ENCODE results near the gene DZIP3.
"Not testable (repeated sequence)": the region's sequence is repeated elsewhere in the genome, so short reads cannot be mapped to it uniquely, and the experiment has no call there.

Gene DZIP3

DNA sequence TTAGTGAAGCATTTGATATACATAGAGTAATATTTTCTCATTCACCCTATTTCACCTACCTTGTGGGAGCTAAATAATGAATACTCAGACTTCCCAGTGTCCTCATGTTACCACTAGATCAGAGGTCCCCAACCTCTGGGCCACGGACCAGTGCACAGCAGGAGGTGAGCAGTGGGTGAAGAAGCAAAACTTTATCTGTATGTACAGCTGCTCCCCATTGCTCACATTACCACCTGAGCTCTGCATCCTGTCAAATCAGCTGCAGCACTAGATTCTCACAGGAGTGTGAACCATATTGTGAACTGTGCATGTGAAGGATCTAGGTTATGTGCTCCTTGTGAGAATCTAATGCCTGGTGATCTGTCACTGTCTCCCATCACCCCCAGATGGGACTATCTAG lies 88.3 kb downstream of the DZIP3 start:
- no peak overlapping the region for H3K9ac ChIP-seq (ENCODE audit: low read length)
- no peak overlapping the region for H3K4me3 ChIP-seq (ENCODE audit: low read depth, low read length)
- H3K27ac ChIP-seq (ENCODE audit: low read depth, low read length): no peak overlapping the region
- H3K4me1 ChIP-seq (ENCODE audit: control insufficient read depth, insufficient read depth, low read length): no peaks in the 10 kb centered on the region
- no peaks in the 10 kb centered on the region for H3K9me3 ChIP-seq (ENCODE audit: control insufficient read depth, insufficient read depth, low read depth, low read length)
- no peaks in the 10 kb centered on the region for H3K27me3 ChIP-seq (ENCODE audit: control insufficient read depth, insufficient read depth, low read length)
- H3K36me3 ChIP-seq (ENCODE audit: control insufficient read depth, insufficient read depth, low read length): peaks cover 21% of the 10 kb centered on the region

- H3K36me3 ChIP-seq (ENCODE audit: control insufficient read depth, insufficient read depth, low read length): peaks cover 62% of the 10 kb centered on the region
- H3K27ac ChIP-seq (ENCODE audit: low read depth, low read length); H3K9ac ChIP-seq (ENCODE audit: low read length); H3K27me3 ChIP-seq (ENCODE audit: control insufficient read depth, insufficient read depth, low read length); H3K4me3 ChIP-seq (ENCODE audit: low read depth, low read length); H3K4me1 ChIP-seq (ENCODE audit: control insufficient read depth, insufficient read depth, low read length); H3K9me3 ChIP-seq (ENCODE audit: control insufficient read depth, insufficient read depth, low read depth, low read length): not testable (repeated sequence)
Measured at GRCh38 chr3:108692286-108692685, 102.8 kb downstream of the DZIP3 start.

- Histone ChIP-seq H3K4me3 (ENCODE audit: low read depth, low read length) (no peak overlapping the region), H3K4me1 (ENCODE audit: control insufficient read depth, insufficient read depth, low read length) (no peaks in the 10 kb centered on the region), H3K9me3 (ENCODE audit: control insufficient read depth, insufficient read depth, low read depth, low read length) (peaks cover 7% of the 10 kb centered on the region; the same call in 1 of the 2 replicates), H3K9ac (ENCODE audit: low read length) (no peak overlapping the region), H3K36me3 (ENCODE audit: control insufficient read depth, insufficient read depth, low read length) (peaks cover 17% of the 10 kb centered on the region), H3K27me3 (ENCODE audit: control insufficient read depth, insufficient read depth, low read length) (no peaks in the 10 kb centered on the region), H3K27ac (ENCODE audit: low read depth, low read length) (no peak overlapping the region)
Measured at GRCh38 chr3:108698461-108698860, 108.9 kb downstream of the DZIP3 start.

DNA sequence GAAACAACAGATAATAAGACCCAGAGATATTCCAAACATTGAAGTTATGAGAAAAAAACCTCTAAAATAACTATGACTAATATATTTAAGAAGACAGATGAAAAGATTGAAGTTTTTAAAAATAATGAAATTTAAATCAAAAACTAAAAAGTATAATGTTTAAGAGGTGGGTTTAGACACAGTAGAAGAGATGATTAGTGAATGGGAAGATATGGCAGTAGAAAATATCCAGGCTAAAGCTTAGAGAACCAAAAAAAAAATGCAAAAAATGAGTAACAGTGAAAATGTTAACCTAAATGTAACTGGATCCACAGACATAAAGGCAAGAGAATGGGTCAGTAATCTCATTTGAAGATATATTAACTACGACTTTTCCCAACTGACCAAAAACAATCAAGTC lies 115.5 kb downstream of the DZIP3 start:
- Histone ChIP-seq H3K27ac (ENCODE audit: low read depth, low read length) (no peak overlapping the region), H3K36me3 (ENCODE audit: control insufficient read depth, insufficient read depth, low read length) (no peaks in the 10 kb centered on the region), H3K4me1 (ENCODE audit: control insufficient read depth, insufficient read depth, low read length) (no peaks in the 10 kb centered on the region), H3K9me3 (ENCODE audit: control insufficient read depth, insufficient read depth, low read depth, low read length) (peaks cover 12% of the 10 kb centered on the region), H3K4me3 (ENCODE audit: low read depth, low read length) (no peak overlapping the region), H3K27me3 (ENCODE audit: control insufficient read depth, insufficient read depth, low read length) (no peaks in the 10 kb centered on the region), H3K9ac (ENCODE audit: low read length) (no peak overlapping the region)

DNA sequence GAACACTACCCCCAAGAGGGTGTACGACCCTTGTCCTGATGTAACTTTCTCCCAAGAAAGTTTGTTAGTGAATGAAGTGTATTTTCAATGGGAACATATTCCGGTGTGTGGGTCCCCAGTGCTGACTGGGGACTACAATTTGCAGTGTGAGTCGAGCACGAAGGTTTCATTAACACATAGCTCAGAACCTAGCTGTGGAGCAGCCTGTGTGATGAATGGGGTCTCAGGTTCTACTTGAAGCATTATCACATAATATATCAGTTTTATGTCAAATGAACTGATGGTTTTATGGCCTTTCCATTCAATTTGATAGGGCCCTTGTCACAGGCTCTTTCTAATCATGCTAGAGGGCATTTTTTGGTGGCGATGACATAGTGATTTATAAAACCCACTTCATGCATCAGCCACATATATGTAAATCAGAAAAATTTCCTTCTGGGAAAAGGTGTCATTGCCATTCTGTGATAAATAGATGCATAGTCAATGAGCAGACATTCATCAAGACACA lies 123.5 kb downstream of the DZIP3 start:
- no peaks in the 10 kb centered on the region for H3K9me3 ChIP-seq (ENCODE audit: control insufficient read depth, insufficient read depth, low read depth, low read length)
- no peak overlapping the region for H3K4me3 ChIP-seq (ENCODE audit: low read depth, low read length)
- H3K9ac ChIP-seq (ENCODE audit: low read length): no peak overlapping the region
- no peaks in the 10 kb centered on the region for H3K4me1 ChIP-seq (ENCODE audit: control insufficient read depth, insufficient read depth, low read length)
- H3K27ac ChIP-seq (ENCODE audit: low read depth, low read length): no peak overlapping the region
- H3K27me3 ChIP-seq (ENCODE audit: control insufficient read depth, insufficient read depth, low read length): no peaks in the 10 kb centered on the region
- no peaks in the 10 kb centered on the region for H3K36me3 ChIP-seq (ENCODE audit: control insufficient read depth, insufficient read depth, low read length)

DNA sequence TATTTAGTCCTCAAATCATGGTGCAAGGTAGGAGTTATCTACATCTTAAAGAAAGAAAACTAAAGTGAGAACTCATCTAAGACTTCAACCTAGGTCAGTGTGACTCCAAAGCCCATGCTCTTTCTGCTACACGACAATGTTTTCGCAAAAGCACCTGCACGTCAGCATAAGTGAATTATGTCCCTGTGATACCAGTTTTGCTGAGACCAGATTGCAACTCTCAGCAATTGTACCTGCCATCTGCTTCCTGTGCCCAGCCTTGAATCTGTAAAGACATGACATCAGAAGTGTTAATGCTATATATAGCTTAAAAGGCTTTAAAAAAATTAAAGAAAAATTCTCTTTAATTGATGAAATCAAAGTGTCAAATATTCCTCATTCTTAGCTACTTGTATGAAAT lies 124.3 kb downstream of the DZIP3 start:
- no peak overlapping the region for H3K4me3 ChIP-seq (ENCODE audit: low read depth, low read length)
- H3K27ac ChIP-seq (ENCODE audit: low read depth, low read length): no peak overlapping the region
- H3K27me3 ChIP-seq (ENCODE audit: control insufficient read depth, insufficient read depth, low read length): no peaks in the 10 kb centered on the region
- no peaks in the 10 kb centered on the region for H3K4me1 ChIP-seq (ENCODE audit: control insufficient read depth, insufficient read depth, low read length)
- H3K9me3 ChIP-seq (ENCODE audit: control insufficient read depth, insufficient read depth, low read depth, low read length): no peaks in the 10 kb centered on the region
- no peak overlapping the region for H3K9ac ChIP-seq (ENCODE audit: low read length)
- H3K36me3 ChIP-seq (ENCODE audit: control insufficient read depth, insufficient read depth, low read length): no peaks in the 10 kb centered on the region

DNA sequence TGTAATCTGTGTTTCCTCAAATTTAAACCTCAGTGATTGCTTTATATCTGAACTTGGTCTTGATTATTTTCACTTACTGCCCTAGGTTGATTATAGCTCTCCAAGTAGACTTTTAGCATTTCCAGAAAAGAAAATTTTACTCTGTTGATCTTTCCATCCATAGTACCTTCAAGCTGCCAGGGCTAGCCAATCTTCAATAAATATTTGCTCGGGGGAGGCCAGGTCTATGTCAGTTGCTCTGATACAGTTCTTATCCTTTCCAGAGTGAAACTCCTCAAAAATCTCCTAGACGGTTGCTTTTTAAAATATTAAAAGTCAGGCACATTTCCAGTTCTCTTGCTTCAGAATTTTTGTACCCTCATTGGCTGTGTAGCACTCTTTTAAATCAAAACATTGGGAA lies 128.9 kb downstream of the DZIP3 start:
- H3K4me1 ChIP-seq (ENCODE audit: control insufficient read depth, insufficient read depth, low read length): no peaks in the 10 kb centered on the region
- H3K36me3 ChIP-seq (ENCODE audit: control insufficient read depth, insufficient read depth, low read length): no peaks in the 10 kb centered on the region
- H3K9me3 ChIP-seq (ENCODE audit: control insufficient read depth, insufficient read depth, low read depth, low read length): no peaks in the 10 kb centered on the region
- no peak overlapping the region for H3K9ac ChIP-seq (ENCODE audit: low read length)
- H3K4me3 ChIP-seq (ENCODE audit: low read depth, low read length): no peak overlapping the region
- no peaks in the 10 kb centered on the region for H3K27me3 ChIP-seq (ENCODE audit: control insufficient read depth, insufficient read depth, low read length)
- H3K27ac ChIP-seq (ENCODE audit: low read depth, low read length): no peak overlapping the region

- H3K9me3 ChIP-seq (ENCODE audit: control insufficient read depth, insufficient read depth, low read depth, low read length): no peaks in the 10 kb centered on the region
- H3K9ac ChIP-seq (ENCODE audit: low read length): no peak overlapping the region
- H3K4me1 ChIP-seq (ENCODE audit: control insufficient read depth, insufficient read depth, low read length): no peaks in the 10 kb centered on the region
- H3K36me3 ChIP-seq (ENCODE audit: control insufficient read depth, insufficient read depth, low read length): no peaks in the 10 kb centered on the region
- no peak overlapping the region for H3K27ac ChIP-seq (ENCODE audit: low read depth, low read length)
- H3K4me3 ChIP-seq (ENCODE audit: low read depth, low read length): no peak overlapping the region
- H3K27me3 ChIP-seq (ENCODE audit: control insufficient read depth, insufficient read depth, low read length): no peaks in the 10 kb centered on the region
Measured at GRCh38 chr3:108719178-108719806, 129.8 kb downstream of the DZIP3 start.

GRCh38 chr3:108722724-108723123 lies 133.2 kb downstream of the DZIP3 start:
- Histone ChIP-seq H3K36me3 (ENCODE audit: control insufficient read depth, insufficient read depth, low read length) (no peaks in the 10 kb centered on the region), H3K4me3 (ENCODE audit: low read depth, low read length) (no peak overlapping the region), H3K9ac (ENCODE audit: low read length) (no peak overlapping the region), H3K27me3 (ENCODE audit: control insufficient read depth, insufficient read depth, low read length) (no peaks in the 10 kb centered on the region), H3K27ac (ENCODE audit: low read depth, low read length) (no peak overlapping the region), H3K9me3 (ENCODE audit: control insufficient read depth, insufficient read depth, low read depth, low read length) (no peaks in the 10 kb centered on the region), H3K4me1 (ENCODE audit: control insufficient read depth, insufficient read depth, low read length) (no peaks in the 10 kb centered on the region)

GRCh38 chr3:108724101-108724500 lies 134.6 kb downstream of the DZIP3 start:
- no peak overlapping the region for H3K9ac ChIP-seq (ENCODE audit: low read length)
- no peaks in the 10 kb centered on the region for H3K9me3 ChIP-seq (ENCODE audit: control insufficient read depth, insufficient read depth, low read depth, low read length)
- no peak overlapping the region for H3K4me3 ChIP-seq (ENCODE audit: low read depth, low read length)
- no peaks in the 10 kb centered on the region for H3K27me3 ChIP-seq (ENCODE audit: control insufficient read depth, insufficient read depth, low read length)
- no peak overlapping the region for H3K27ac ChIP-seq (ENCODE audit: low read depth, low read length)
- no peaks in the 10 kb centered on the region for H3K4me1 ChIP-seq (ENCODE audit: control insufficient read depth, insufficient read depth, low read length)
- H3K36me3 ChIP-seq (ENCODE audit: control insufficient read depth, insufficient read depth, low read length): no peaks in the 10 kb centered on the region

GRCh38 chr3:108728105-108728504 lies 138.6 kb downstream of the DZIP3 start:
- no peaks in the 10 kb centered on the region for H3K36me3 ChIP-seq (ENCODE audit: control insufficient read depth, insufficient read depth, low read length)
- H3K27ac ChIP-seq (ENCODE audit: low read depth, low read length): no peak overlapping the region
- H3K9me3 ChIP-seq (ENCODE audit: control insufficient read depth, insufficient read depth, low read depth, low read length): no peaks in the 10 kb centered on the region
- H3K4me3 ChIP-seq (ENCODE audit: low read depth, low read length): no peak overlapping the region
- no peaks in the 10 kb centered on the region for H3K27me3 ChIP-seq (ENCODE audit: control insufficient read depth, insufficient read depth, low read length)
- H3K4me1 ChIP-seq (ENCODE audit: control insufficient read depth, insufficient read depth, low read length): no peaks in the 10 kb centered on the region
- no peak overlapping the region for H3K9ac ChIP-seq (ENCODE audit: low read length)
